Naive B cell (primary cell): Measurements from ENCODE around the gene SLC25A53. TPM values are rescaled to one million over a fixed set of nuclear protein-coding genes. Genes with fewer than 3 reads are reported as not detected.

Experiments used
- ATAC-seq, 2 donors: fragments of 150-1000 bp; cut with Tn5 transposase; 2 replicates each; pipeline ENCODE4 v1.10.0; 2021; ENCODE audit warnings: low read depth in 2 of 2, mild to moderate bottlenecking in 2 of 2, moderate library complexity in 2 of 2
- DNase-seq: peaks from one replicate; pipeline ENCODE4 v3.0.0; 2022
- H3K27ac Mint-ChIP-seq, 6 donors: one replicate each; pipeline ENCODE4 v1.8.0; 2020 to 2022; ENCODE audit warnings: mild to moderate bottlenecking in 6 of 6, mixed read lengths in 6 of 6, moderate library complexity in 5 of 6, inconsistent platforms in 2 of 6
- H3K27me3 Mint-ChIP-seq, 3 donors: one replicate each; pipeline ENCODE4 v1.8.0; 2021 to 2022; ENCODE audit warnings: mixed read lengths in 3 of 3, mild to moderate bottlenecking in 1 of 3
- H3K36me3 Mint-ChIP-seq, 2 donors: one replicate each; pipeline ENCODE4 v1.8.0; 2020 to 2022; ENCODE audit warnings: mixed read lengths in 2 of 2, inconsistent platforms in 1 of 2, mild to moderate bottlenecking in 1 of 2
- H3K4me1 Mint-ChIP-seq, 3 donors: one replicate each; pipeline ENCODE4 v1.8.0; 2020 to 2022; ENCODE audit warnings: mixed read lengths in 3 of 3, inconsistent platforms in 1 of 3, mild to moderate bottlenecking in 1 of 3, moderate library complexity in 1 of 3
- H3K4me3 Mint-ChIP-seq, 8 donors: one replicate each; pipeline ENCODE4 v1.8.0; 2020 to 2022; ENCODE audit warnings: mild to moderate bottlenecking in 8 of 8, mixed read lengths in 8 of 8, moderate library complexity in 8 of 8, inconsistent platforms in 2 of 8
- H3K9me3 Mint-ChIP-seq, 7 donors: one replicate each; pipeline ENCODE4 v1.8.0; 2020 to 2022; ENCODE audit warnings: mixed read lengths in 7 of 7, mild to moderate bottlenecking in 5 of 7, inconsistent platforms in 2 of 7, moderate library complexity in 1 of 7
- polyA plus RNA-seq, 6 donors: library from polyadenylated mRNA; unstranded; fragments of 300-500 nt; fragmentation: Illumina TruSeq; gene quantifications; one replicate each; pipeline ENCODE4 v1.2.3, GENCODE V29; 2021; ENCODE audit warnings: low read depth in 6 of 6

SLC25A53 gene
- polyA plus RNA-seq, 6 donors from 2014 or later: 11.1 to 14.7 (median 12.9) TPM

GRCh38 chrX:104165894-104166734, 9.3 kb upstream of the SLC25A53 start, which contains the start of gene FAM199X:
Gene FAM199X (plus strand): TSS chrX:104166453. CDS start chrX:104166786, 333 bp downstream.
- Mint-ChIP-seq H3K27ac (peak within 1 kb of the TSS; percentile 80 to 97 (median 88)), H3K4me1 (peaks cover 25 to 31% (median 28%) of the 10 kb centered on the region in 3 donors), H3K4me3 (peak within 1 kb of the TSS; percentile 73 to 90 (median 84)), H3K9me3 (peaks cover 0 to 5% (median 0%) of the 10 kb centered on the region in 7 donors), H3K36me3 (peaks cover 0 to 7% of the 10 kb centered on the region in 2 donors), H3K27me3 (no peaks in the 10 kb centered on the region)
- DNase-seq (peak; percentile 85), ATAC-seq (peak; percentile 93)

DNA sequence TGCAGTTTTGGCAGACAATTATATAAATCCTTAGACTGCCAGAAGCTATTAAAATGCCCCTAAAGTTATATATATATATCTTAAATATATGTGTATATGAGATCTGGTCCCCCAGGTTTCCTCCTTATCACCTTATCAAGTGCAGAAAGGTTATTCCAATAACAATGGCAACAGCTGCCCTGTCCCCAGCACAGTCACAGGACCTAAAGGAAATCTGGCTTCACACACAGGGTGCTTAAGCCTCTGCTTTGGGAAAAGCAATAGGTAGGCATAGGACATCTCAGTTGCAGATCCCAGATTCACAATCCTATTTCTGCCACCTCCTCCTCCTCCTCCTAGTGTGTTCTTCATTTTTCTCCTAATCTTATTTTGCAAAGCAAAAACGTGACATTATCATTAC, 5.8 kb downstream of the SLC25A53 start:
- Mint-ChIP-seq H3K27me3 (no peaks in the 10 kb centered on the region), H3K27ac (peak overlapping the region in 3 of 6 donors; percentile 1 to 84 (median 24)), H3K36me3 (peaks cover under 1 to 5% of the 10 kb centered on the region in 2 donors), H3K9me3 (peaks cover 0 to 4% (median 0%) of the 10 kb centered on the region in 7 donors), H3K4me3 (no peak overlapping the region), H3K4me1 (peaks cover 4 to 20% (median 18%) of the 10 kb centered on the region in 3 donors)
- no peak for DNase-seq
- ATAC-seq: no peak

DNA sequence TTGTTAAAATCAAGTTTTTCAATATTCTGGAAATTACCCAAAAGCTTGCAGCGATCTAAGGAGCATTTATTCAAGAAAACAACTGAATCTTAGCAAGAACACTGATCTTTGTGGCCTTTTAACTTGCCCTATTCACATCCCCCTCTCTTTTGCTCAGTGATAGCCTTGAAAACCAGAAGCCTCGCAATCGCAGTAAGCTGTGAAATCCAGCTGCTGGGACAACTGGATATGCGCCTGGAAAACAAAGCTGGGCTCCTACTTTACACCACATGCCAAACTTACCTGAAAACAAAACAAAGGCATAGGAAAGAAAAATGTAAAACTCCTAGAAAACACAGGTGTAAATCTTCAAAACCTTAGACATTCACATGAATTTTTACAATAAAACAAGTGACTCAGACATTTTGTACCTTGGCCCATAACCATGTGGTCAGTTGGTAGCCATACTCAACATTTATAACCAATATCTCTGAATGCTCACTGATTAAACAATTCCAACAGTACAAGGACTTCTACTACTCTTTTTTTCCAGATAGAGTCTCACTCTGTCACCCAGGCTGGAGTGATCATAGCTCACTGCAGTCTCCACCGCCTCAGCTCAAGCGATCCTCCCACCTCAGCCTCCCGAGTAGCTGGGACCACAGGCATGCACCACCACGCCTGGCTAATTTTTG, 15.6 kb downstream of the SLC25A53 start:
- no peak for ATAC-seq
- Mint-ChIP-seq H3K4me3 (no peak overlapping the region), H3K27me3 (no peaks in the 10 kb centered on the region), H3K4me1 (peaks cover 16 to 29% (median 25%) of the 10 kb centered on the region in 3 donors), H3K9me3 (peaks cover 0 to 4% (median 1%) of the 10 kb centered on the region in 7 donors), H3K27ac (peak overlapping the region in 1 of 6 donors; percentile 21), H3K36me3 (peaks cover 0 to 5% of the 10 kb centered on the region in 2 donors)
- no peak for DNase-seq

GRCh38 chrX:104137496-104137895, 19.3 kb downstream of the SLC25A53 start:
- Mint-ChIP-seq H3K4me3 (no peak overlapping the region), H3K9me3 (peaks cover 0 to 4% (median 0%) of the 10 kb centered on the region in 7 donors), H3K4me1 (peaks cover 23 to 30% (median 24%) of the 10 kb centered on the region in 3 donors), H3K27me3 (peaks cover 0 to 10% (median 0%) of the 10 kb centered on the region in 3 donors), H3K36me3 (no peaks in the 10 kb centered on the region), H3K27ac (peak overlapping the region in 1 of 6 donors; percentile 80)
- ATAC-seq (peak; percentile 30 to 40), DNase-seq (no peak)

- H3K4me3 Mint-ChIP-seq: peak overlapping the region in 4 of 8 donors; percentile 5 to 41 (median 30)
- ATAC-seq (peak; percentile 75 to 83), DNase-seq (peak; percentile 54)
- peaks cover 0 to 17% (median 0%) of the 10 kb centered on the region in 3 donors for H3K27me3 Mint-ChIP-seq
- peaks cover 0 to 4% (median 0%) of the 10 kb centered on the region in 7 donors for H3K9me3 Mint-ChIP-seq
- H3K36me3 Mint-ChIP-seq: peaks cover 0 to 3% of the 10 kb centered on the region in 2 donors
- H3K27ac Mint-ChIP-seq: peak overlapping the region in 1 of 6 donors; percentile 7
- peaks cover 21 to 26% (median 23%) of the 10 kb centered on the region in 3 donors for H3K4me1 Mint-ChIP-seq
Observed at GRCh38 chrX:104136241-104137019, 20.4 kb downstream of the SLC25A53 start.

DNA sequence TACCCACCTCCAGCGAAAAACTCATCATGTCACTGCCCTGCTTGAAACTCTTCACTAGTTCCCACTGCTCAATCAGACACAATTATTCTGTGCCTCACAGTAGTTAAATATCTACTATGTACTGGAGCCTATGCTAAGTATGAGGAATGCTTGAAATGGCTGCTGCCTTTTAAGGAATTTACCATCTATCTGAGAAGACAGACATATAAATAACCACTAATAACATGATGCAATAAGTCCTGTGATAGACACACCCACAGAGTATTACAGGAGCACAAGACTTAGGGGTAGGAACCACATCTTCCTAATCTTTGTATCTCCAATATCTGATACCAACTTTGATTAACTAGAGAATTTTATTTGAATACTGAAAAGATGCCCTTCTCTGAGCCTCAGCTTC, 21.1 kb downstream of the SLC25A53 start:
- Mint-ChIP-seq H3K27ac (peak overlapping the region in 1 of 6 donors; percentile 5), H3K9me3 (peaks cover 0 to 2% (median 0%) of the 10 kb centered on the region in 7 donors), H3K4me3 (peak overlapping the region in 1 of 8 donors; percentile 28), H3K36me3 (peaks cover 3 to 4% of the 10 kb centered on the region in 2 donors), H3K4me1 (peaks cover 19 to 30% (median 23%) of the 10 kb centered on the region in 3 donors), H3K27me3 (peaks cover 0 to 19% (median 0%) of the 10 kb centered on the region in 3 donors)
- ATAC-seq (no peak), DNase-seq (no peak)

DNA sequence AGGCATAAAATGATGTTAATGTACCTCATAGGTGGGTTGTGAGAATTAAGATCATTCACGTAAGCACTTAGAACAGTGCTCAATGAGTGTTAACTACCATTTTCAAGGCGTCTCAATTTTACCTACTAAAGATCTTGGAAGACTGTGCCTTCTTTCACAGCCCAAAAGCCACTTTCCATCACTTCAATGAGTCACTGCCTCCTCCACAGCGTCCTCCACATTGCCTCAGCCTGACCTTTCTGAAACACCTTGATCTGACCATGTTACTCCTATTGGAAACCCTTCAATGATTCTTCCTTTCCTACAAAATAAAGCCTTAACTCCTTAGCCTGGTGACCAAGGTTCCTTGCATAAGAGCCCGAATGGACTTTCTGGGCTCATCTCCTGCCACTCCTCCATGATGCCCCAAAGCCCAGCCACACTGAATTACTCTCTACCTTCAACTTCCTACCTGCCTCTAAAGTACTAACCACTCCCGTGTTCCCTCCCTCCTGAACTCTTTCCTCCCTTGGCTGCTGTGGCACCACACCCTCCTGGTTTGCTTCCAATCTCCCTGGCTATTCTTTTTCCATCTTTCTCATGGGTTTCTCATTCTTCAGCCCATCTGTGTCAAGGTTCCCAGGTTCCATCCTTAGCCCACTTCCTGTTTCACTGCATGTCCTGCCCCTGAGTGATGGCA, 22.1 kb downstream of the SLC25A53 start:
- Mint-ChIP-seq H3K4me3 (peak overlapping the region in 2 of 8 donors; percentile 17 to 73), H3K4me1 (peaks cover 19 to 34% (median 26%) of the 10 kb centered on the region in 3 donors), H3K9me3 (peaks cover 0 to 2% (median 0%) of the 10 kb centered on the region in 7 donors), H3K27me3 (peaks cover 0 to 19% (median 0%) of the 10 kb centered on the region in 3 donors), H3K27ac (peak overlapping the region in 2 of 6 donors; percentile 11 to 72), H3K36me3 (peaks cover 4 to 7% of the 10 kb centered on the region in 2 donors)
- no peak for ATAC-seq
- no peak for DNase-seq

GRCh38 chrX:104130808-104131207, 26.0 kb downstream of the SLC25A53 start:
- H3K9me3 Mint-ChIP-seq: peaks cover 0 to 2% (median 0%) of the 10 kb centered on the region in 7 donors
- H3K27ac Mint-ChIP-seq: peak overlapping the region in 1 of 6 donors; percentile 49
- no peak for ATAC-seq
- H3K4me3 Mint-ChIP-seq: no peak overlapping the region
- H3K4me1 Mint-ChIP-seq: peaks cover 26 to 38% (median 28%) of the 10 kb centered on the region in 3 donors
- DNase-seq: no peak
- H3K27me3 Mint-ChIP-seq: peaks cover 0 to 19% (median 0%) of the 10 kb centered on the region in 3 donors
- H3K36me3 Mint-ChIP-seq: peaks cover 4 to 7% of the 10 kb centered on the region in 2 donors

DNA sequence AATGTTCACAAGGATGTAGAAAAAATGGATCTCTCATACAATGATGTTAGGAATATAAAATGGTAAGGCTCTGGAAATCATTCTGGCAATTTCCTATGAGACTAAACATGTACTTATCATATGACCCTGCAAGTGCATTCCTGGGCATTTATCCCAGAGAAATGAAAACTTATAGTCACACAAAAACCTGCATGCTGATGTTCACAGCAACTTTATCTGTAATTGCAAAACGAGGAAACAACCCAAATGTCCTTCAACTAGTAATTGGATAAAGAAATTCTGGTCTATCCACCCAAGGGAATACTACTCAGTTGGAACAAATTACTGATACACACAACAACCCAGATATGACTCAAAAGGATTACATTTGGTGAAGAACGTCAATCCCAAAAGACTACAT, 30.0 kb downstream of the SLC25A53 start:
- ATAC-seq: no peak
- Mint-ChIP-seq H3K9me3 (peaks cover 0 to 5% (median 0%) of the 10 kb centered on the region in 7 donors), H3K4me3 (peak overlapping the region in 6 of 8 donors; percentile 3 to 74 (median 50)), H3K4me1 (peaks cover 36 to 51% (median 44%) of the 10 kb centered on the region in 3 donors), H3K36me3 (peaks cover 4 to 7% of the 10 kb centered on the region in 2 donors), H3K27me3 (peaks cover 0 to 7% (median 0%) of the 10 kb centered on the region in 3 donors), H3K27ac (peak overlapping the region in 4 of 6 donors; percentile 67 to 94 (median 84))
- no peak for DNase-seq

DNA sequence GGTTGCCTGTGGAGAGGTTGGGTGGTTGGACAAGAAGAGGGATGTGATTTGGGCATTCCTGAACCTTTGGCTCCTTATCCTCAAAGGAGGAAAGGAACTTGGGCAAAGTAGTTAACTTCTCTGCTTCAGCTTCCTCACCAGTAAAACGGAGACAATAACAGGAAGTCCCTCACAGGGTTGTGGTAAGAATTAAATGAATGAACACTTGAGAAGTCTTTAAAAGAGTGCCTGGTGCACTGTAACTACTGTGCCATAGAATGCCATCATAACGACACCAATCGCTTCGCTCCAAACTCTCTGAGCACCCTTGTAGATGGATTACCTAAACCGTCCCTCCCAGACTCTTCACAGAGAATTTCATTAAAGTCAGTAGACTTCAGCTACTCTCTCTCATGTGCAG, 34.0 kb downstream of the SLC25A53 start:
- peaks cover 0 to 5% (median 0%) of the 10 kb centered on the region in 7 donors for H3K9me3 Mint-ChIP-seq
- no peaks in the 10 kb centered on the region for H3K27me3 Mint-ChIP-seq
- H3K36me3 Mint-ChIP-seq: no peaks in the 10 kb centered on the region
- peaks cover 37 to 60% (median 38%) of the 10 kb centered on the region in 3 donors for H3K4me1 Mint-ChIP-seq
- peak overlapping the region; percentile 58 to 86 (median 78) for H3K4me3 Mint-ChIP-seq
- peak overlapping the region; percentile 71 to 97 (median 92) for H3K27ac Mint-ChIP-seq
- DNase-seq: peak; percentile 26
- ATAC-seq: peak; percentile 77 to 84

- DNase-seq: no peak
- ATAC-seq: peak in 1 of 2 donors; percentile 37
- no peaks in the 10 kb centered on the region for H3K36me3 Mint-ChIP-seq
- H3K9me3 Mint-ChIP-seq: peaks cover 0 to 2% (median 0%) of the 10 kb centered on the region in 7 donors
- H3K27me3 Mint-ChIP-seq: peaks cover 0 to 12% (median 0%) of the 10 kb centered on the region in 3 donors
- no peak overlapping the region for H3K4me3 Mint-ChIP-seq
- H3K27ac Mint-ChIP-seq: peak overlapping the region in 1 of 6 donors; percentile 7
- H3K4me1 Mint-ChIP-seq: peaks cover 36 to 44% (median 39%) of the 10 kb centered on the region in 3 donors
Observed at GRCh38 chrX:104118765-104119164, 38.0 kb downstream of the SLC25A53 start.

GRCh38 chrX:104117759-104118158, 39.0 kb downstream of the SLC25A53 start:
- Mint-ChIP-seq H3K36me3 (no peaks in the 10 kb centered on the region), H3K27ac (peak overlapping the region in 4 of 6 donors; percentile 18 to 69 (median 36)), H3K4me1 (peaks cover 32 to 40% (median 37%) of the 10 kb centered on the region in 3 donors), H3K27me3 (peaks cover 0 to 12% (median 0%) of the 10 kb centered on the region in 3 donors), H3K4me3 (peak overlapping the region in 1 of 8 donors; percentile 63), H3K9me3 (peaks cover 0 to 2% (median 0%) of the 10 kb centered on the region in 7 donors)
- no peak for ATAC-seq
- no peak for DNase-seq
